OCI-LY1 (cell line): ENCODE results near the gene C2CD3.

Source experiments
- H2AFZ ChIP-seq: fragments of 200-600 bp; sonication (generic), shearing (Covaris generic); 2 replicates; pipeline ENCODE4 v1.6.0; 2014; ENCODE audit warnings: antibody characterized with exemption, mild to moderate bottlenecking, low read length
- H3F3A ChIP-seq: fragments of 200-600 bp; sonication (generic), shearing (Covaris generic); 2 replicates; pipeline ENCODE4 v1.6.0; 2014; ENCODE audit warnings: mild to moderate bottlenecking, antibody characterized with exemption, low read length, moderate library complexity; ENCODE audit not compliant: insufficient read depth
- H3K27ac ChIP-seq: fragments of 200-600 bp; sonication (generic); 2 replicates; pipeline ENCODE4 v1.5.1; 2014; ENCODE audit warnings: low read length, mixed run types, mild to moderate bottlenecking, low read depth; ENCODE audit not compliant: poor library complexity, severe bottlenecking
- H3K27me3 ChIP-seq: fragments of 200-600 bp; sonication (generic); 2 replicates; pipeline ENCODE4 v1.6.0; 2014; ENCODE audit warnings: antibody characterized with exemption, mild to moderate bottlenecking, low read length, moderate library complexity; ENCODE audit not compliant: insufficient read depth
- H3K36me3 ChIP-seq: fragments of 200-600 bp; sonication (generic); 2 replicates; pipeline ENCODE4 v1.6.1; 2014; ENCODE audit warnings: mild to moderate bottlenecking, antibody characterized with exemption, low read length, moderate library complexity, mixed read lengths; ENCODE audit not compliant: insufficient read depth
- H3K4me1 ChIP-seq: fragments of 200-600 bp; sonication (generic); 2 replicates; pipeline ENCODE4 v1.5.1; 2014; ENCODE audit warnings: mild to moderate bottlenecking, low read length, moderate library complexity; ENCODE audit not compliant: insufficient read depth, severe bottlenecking
- H3K4me2 ChIP-seq: fragments of 200-600 bp; sonication (generic), shearing (Covaris generic); 2 replicates; pipeline ENCODE4 v1.6.1; 2014; ENCODE audit warnings: low read length
- H3K4me3 ChIP-seq: fragments of 200-600 bp; sonication (generic); 2 replicates; pipeline ENCODE4 v1.5.1; 2014; ENCODE audit warnings: low read length, low read depth, mild to moderate bottlenecking, mixed read lengths; ENCODE audit not compliant: poor library complexity, severe bottlenecking
- H3K79me2 ChIP-seq: fragments of 200-600 bp; shearing (Covaris generic); 2 replicates; pipeline ENCODE4 v1.6.1; 2016; ENCODE audit warnings: mixed run types, low read length, mixed read lengths; ENCODE audit not compliant: insufficient read depth
- H3K9ac ChIP-seq: fragments of 200-600 bp; sonication (generic), shearing (Covaris generic); 2 replicates; pipeline ENCODE4 v1.6.1; 2014; ENCODE audit warnings: mild to moderate bottlenecking, low read length, mixed read lengths
- H3K9me2 ChIP-seq: fragments of 200-600 bp; sonication (generic), shearing (Covaris generic); 2 replicates; pipeline ENCODE4 v1.6.1; 2014; ENCODE audit warnings: low read depth, mild to moderate bottlenecking, low read length, mixed read lengths
- H3K9me3 ChIP-seq: fragments of 200-600 bp; shearing (Covaris generic); 2 replicates; pipeline ENCODE4 v1.6.1; 2014; ENCODE audit warnings: low read length, mixed read lengths
- H4K20me1 ChIP-seq: fragments of 200-600 bp; sonication (generic), shearing (Covaris generic); 2 replicates; pipeline ENCODE4 v1.6.0; 2016; ENCODE audit warnings: mild to moderate bottlenecking, low read length; ENCODE audit not compliant: insufficient read depth
- EZH2 ChIP-seq: fragments of 200-600 bp; sonication (generic), shearing (Covaris generic); IDR thresholded peaks from 2 replicates; pipeline ENCODE4 v1.8.0; 2017; ENCODE audit warnings: borderline replicate concordance, mixed run types, mild to moderate bottlenecking, antibody characterized with exemption, low read length, moderate library complexity, mixed read lengths
- TF ChIP-seq, protein P1 (sequence below): fragments of 200-600 bp; sonication (generic), shearing (Covaris generic); IDR thresholded peaks from 2 replicates; pipeline ENCODE4 v1.5.1; 2017; ENCODE audit warnings: mild to moderate bottlenecking, antibody characterized with exemption, low read length, moderate library complexity, mixed read lengths

The C2CD3 gene

DNA sequence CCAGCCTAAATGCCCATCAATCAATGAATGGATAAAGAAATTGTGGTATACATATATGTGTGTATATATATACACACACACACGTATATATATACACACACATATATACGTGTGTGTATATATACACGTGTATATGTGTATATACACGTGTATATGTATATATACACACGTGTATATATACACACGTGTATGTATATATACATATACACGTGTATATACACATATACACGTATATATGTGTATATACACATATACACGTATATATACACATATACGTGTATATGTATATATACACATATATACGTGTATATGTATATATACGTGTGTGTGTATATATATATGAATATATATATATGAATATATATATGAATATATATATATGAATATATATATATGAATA is 54.1 kb downstream of the C2CD3 start:
- no peak overlapping the region for H3K9ac ChIP-seq
- H3K9me3 ChIP-seq, result 0 out of 2 replicates have a peak, but pooled peaks cover 6% of the 10 kb centered on the region
- no peaks in the 10 kb centered on the region for H3K79me2 ChIP-seq
- no peaks in the 10 kb centered on the region for H4K20me1 ChIP-seq
- no peaks in the 10 kb centered on the region for H3K9me2 ChIP-seq
- H3K4me2 ChIP-seq, result no peak overlapping the region
- H3F3A ChIP-seq, result no peaks in the 10 kb centered on the region; the same call in 1 of the 2 replicates
- H3K36me3 ChIP-seq, result peaks cover 67% of the 10 kb centered on the region
- no peak overlapping the region for H3K4me3 ChIP-seq
- H3K27ac ChIP-seq, result no peak overlapping the region
- H3K27me3 ChIP-seq, result no peaks in the 10 kb centered on the region
- TF ChIP-seq EZH2, result no peak
- TF ChIP-seq, protein P1, sequence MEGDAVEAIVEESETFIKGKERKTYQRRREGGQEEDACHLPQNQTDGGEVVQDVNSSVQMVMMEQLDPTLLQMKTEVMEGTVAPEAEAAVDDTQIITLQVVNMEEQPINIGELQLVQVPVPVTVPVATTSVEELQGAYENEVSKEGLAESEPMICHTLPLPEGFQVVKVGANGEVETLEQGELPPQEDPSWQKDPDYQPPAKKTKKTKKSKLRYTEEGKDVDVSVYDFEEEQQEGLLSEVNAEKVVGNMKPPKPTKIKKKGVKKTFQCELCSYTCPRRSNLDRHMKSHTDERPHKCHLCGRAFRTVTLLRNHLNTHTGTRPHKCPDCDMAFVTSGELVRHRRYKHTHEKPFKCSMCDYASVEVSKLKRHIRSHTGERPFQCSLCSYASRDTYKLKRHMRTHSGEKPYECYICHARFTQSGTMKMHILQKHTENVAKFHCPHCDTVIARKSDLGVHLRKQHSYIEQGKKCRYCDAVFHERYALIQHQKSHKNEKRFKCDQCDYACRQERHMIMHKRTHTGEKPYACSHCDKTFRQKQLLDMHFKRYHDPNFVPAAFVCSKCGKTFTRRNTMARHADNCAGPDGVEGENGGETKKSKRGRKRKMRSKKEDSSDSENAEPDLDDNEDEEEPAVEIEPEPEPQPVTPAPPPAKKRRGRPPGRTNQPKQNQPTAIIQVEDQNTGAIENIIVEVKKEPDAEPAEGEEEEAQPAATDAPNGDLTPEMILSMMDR, result no peak
- H2AFZ ChIP-seq, result no peak overlapping the region
- H3K4me1 ChIP-seq, result no peaks in the 10 kb centered on the region

DNA sequence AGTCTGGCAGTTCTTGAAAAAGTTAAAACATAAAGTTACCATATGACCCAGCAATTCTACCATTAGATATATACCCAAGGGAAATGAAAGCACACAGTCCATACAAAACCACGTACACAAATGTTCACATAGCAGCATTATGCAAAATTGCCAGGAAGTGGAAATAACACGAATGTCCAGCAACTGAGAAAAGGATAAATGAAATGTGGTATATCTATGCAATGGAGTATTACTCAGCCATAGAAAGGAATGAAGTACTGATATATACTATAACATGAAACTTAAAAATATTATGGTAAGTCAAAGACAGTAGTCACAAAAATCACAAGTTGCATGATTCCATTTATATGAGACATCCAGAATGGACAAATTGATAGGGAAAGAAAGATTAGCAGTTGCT is 57.9 kb downstream of the C2CD3 start:
- Histone ChIP-seq H3F3A (no peaks in the 10 kb centered on the region), H3K4me1 (no peaks in the 10 kb centered on the region), H3K9me2 (no peaks in the 10 kb centered on the region), H3K27ac (no peak overlapping the region), H3K4me2 (no peak overlapping the region), H2AFZ (no peak overlapping the region), H3K9ac (no peak overlapping the region), H4K20me1 (no peaks in the 10 kb centered on the region), H3K4me3 (no peak overlapping the region), H3K27me3 (no peaks in the 10 kb centered on the region), H3K36me3 (peaks cover 68% of the 10 kb centered on the region), H3K79me2 (no peaks in the 10 kb centered on the region), H3K9me3 (0 out of 2 replicates have a peak, but pooled peaks cover 6% of the 10 kb centered on the region)
- TF ChIP-seq EZH2, result no peak
- TF ChIP-seq, protein P1, result no peak

DNA sequence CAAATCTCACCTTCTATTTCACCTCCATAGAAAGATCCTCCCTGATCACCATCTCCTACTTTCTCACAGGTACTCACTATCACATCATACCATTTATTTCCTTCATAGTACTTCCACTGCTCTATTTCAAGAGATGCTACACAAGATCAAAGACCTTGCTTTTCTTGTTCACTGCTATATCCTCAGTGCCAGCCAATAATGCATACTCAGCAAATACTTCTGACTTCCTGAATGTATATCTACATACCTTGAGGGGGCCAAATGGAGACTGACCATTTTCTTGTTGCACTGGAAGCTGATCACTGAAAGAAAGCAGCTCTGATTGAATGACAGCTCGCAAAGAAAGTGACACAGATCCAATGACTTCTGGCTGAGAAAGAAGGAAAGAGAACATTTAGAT is 64.7 kb downstream of the C2CD3 start:
- Histone ChIP-seq H3K9ac (no peak overlapping the region), H4K20me1 (no peaks in the 10 kb centered on the region), H3K79me2 (no peaks in the 10 kb centered on the region), H3F3A (no peaks in the 10 kb centered on the region), H3K9me2 (no peaks in the 10 kb centered on the region), H3K27me3 (no peaks in the 10 kb centered on the region), H3K4me2 (no peak overlapping the region), H3K9me3 (no peaks in the 10 kb centered on the region), H3K4me1 (no peaks in the 10 kb centered on the region), H2AFZ (no peak overlapping the region), H3K36me3 (peaks cover 49% of the 10 kb centered on the region), H3K27ac (no peak overlapping the region), H3K4me3 (no peak overlapping the region)
- TF ChIP-seq, protein P1, result no peak
